Measurements from ENCODE around the gene CBFA2T3.

DNA sequence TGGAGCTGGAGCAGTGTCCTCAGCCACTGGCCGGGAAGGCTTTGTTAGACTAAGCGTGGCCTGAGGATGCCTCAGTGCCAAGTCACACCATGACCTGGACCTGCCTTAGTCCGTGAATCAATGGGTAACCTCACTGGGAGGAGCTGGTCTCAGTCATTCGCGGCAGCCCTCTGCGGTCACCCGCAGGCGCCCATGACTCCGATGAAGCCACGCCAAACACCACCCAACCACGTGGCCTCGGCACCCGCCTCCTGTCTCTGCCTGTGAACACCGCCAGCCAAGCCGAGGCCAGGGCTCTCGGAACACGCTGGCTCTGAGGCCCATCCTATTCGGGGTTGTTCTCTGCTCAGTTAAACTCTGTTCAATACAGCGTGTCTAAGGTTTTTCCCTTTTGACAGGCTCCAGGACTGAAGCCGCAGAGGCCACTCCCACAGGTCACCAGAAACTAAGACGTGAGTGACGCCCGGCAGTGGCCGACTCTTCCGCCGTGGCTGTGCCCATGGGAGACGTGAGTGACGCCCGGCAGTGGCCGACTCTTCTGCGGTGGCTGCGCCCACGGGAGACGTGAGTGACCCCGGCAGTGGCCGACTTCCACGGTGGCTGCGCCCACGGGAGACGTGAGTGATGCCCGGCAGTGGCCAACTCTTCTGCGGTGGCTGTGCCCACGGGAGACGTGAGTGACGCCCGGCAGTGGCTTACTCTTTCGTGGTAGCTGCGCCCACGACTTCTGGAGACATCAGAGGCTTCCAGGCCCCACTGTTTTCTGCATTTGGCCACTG, 93.7 kb downstream of the CBFA2T3 start:
- TF ChIP-seq, protein P1, sequence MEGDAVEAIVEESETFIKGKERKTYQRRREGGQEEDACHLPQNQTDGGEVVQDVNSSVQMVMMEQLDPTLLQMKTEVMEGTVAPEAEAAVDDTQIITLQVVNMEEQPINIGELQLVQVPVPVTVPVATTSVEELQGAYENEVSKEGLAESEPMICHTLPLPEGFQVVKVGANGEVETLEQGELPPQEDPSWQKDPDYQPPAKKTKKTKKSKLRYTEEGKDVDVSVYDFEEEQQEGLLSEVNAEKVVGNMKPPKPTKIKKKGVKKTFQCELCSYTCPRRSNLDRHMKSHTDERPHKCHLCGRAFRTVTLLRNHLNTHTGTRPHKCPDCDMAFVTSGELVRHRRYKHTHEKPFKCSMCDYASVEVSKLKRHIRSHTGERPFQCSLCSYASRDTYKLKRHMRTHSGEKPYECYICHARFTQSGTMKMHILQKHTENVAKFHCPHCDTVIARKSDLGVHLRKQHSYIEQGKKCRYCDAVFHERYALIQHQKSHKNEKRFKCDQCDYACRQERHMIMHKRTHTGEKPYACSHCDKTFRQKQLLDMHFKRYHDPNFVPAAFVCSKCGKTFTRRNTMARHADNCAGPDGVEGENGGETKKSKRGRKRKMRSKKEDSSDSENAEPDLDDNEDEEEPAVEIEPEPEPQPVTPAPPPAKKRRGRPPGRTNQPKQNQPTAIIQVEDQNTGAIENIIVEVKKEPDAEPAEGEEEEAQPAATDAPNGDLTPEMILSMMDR (tag by site-specific recombination; IDR thresholded peaks at IDR 0.05), result no peak
- no peak for TF ChIP-seq ZNF114 (tag by site-specific recombination; IDR thresholded peaks at IDR 0.05)
- TF ChIP-seq ZSCAN30 (tag by site-specific recombination; IDR thresholded peaks at IDR 0.05), result no peak
- no peak for TF ChIP-seq ZBTB48 (tag by site-specific recombination; IDR thresholded peaks at IDR 0.05)
- TF ChIP-seq, protein P2, sequence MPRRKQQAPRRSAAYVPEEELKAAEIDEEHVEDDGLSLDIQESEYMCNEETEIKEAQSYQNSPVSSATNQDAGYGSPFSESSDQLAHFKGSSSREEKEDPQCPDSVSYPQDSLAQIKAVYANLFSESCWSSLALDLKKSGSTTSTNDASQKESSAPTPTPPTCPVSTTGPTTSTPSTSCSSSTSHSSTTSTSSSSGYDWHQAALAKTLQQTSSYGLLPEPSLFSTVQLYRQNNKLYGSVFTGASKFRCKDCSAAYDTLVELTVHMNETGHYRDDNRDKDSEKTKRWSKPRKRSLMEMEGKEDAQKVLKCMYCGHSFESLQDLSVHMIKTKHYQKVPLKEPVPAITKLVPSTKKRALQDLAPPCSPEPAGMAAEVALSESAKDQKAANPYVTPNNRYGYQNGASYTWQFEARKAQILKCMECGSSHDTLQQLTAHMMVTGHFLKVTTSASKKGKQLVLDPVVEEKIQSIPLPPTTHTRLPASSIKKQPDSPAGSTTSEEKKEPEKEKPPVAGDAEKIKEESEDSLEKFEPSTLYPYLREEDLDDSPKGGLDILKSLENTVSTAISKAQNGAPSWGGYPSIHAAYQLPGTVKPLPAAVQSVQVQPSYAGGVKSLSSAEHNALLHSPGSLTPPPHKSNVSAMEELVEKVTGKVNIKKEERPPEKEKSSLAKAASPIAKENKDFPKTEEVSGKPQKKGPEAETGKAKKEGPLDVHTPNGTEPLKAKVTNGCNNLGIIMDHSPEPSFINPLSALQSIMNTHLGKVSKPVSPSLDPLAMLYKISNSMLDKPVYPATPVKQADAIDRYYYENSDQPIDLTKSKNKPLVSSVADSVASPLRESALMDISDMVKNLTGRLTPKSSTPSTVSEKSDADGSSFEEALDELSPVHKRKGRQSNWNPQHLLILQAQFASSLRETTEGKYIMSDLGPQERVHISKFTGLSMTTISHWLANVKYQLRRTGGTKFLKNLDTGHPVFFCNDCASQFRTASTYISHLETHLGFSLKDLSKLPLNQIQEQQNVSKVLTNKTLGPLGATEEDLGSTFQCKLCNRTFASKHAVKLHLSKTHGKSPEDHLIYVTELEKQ (tag by site-specific recombination; IDR thresholded peaks at IDR 0.05; ENCODE audit: borderline replicate concordance), result no peak
- no peak for TF ChIP-seq EGR2 (tag by site-specific recombination; IDR thresholded peaks at IDR 0.05; ENCODE audit: low read depth)
- TF ChIP-seq ZNF629 (tag by site-specific recombination; IDR thresholded peaks at IDR 0.05), result no peak
- TF ChIP-seq ZIC2 (tag by site-specific recombination; IDR thresholded peaks at IDR 0.05), result no peak
- TF ChIP-seq ZBTB8A (tag by site-specific recombination; IDR thresholded peaks at IDR 0.05), result no peak

Measured in HEK293 (cell line).